ENCODE data around the gene ADGRD1.
"Not testable (repeated sequence)": the region's sequence is repeated elsewhere in the genome, so short reads cannot be mapped to it uniquely, and the experiment has no call there.

Gene ADGRD1

DNA sequence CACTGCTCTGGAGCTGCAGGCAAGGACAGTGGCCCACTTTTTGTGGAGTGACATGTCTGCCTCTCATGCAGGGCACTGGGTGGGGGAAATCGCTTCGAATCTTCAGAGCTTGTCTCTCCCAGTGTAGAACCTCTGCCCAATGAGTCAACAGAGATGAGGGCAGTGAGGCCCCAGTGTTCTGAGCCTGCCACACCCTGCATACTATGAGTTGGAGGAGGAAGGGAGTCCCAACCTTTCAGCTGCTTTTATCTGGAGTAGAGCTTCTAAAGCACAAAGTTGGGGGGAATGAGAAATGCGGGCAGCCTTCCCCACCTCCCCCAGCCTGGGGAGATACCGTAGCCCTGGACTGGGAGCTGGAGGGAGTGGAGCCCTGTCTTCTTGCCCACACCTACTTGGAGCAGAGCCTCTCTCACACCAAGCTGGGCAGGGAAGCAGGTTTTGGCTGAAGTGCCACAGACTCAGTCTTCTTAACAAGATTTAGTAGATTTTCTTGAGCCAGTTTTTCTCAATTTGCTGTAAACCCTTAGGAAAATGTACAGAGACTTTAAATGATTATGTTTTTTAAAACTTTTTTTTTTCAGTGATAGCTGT lies 159.1 kb downstream of the ADGRD1 start:
- no peaks in the 10 kb centered on the region for H3K27me3 ChIP-seq (ENCODE audit: control insufficient read depth in 2 of 2, insufficient read depth in 2 of 2, low read length in 2 of 2)
- no peak overlapping the region for H3K9ac ChIP-seq (ENCODE audit: low read depth in 1 of 2, low read length in 2 of 2)
- H3K36me3 ChIP-seq (ENCODE audit: control insufficient read depth in 2 of 2, insufficient read depth in 2 of 2, low read length in 2 of 2), result no peaks in the 10 kb centered on the region
- H3K27ac ChIP-seq (ENCODE audit: low read depth in 2 of 2, low read length in 2 of 2), result no peak overlapping the region
- no peak overlapping the region for H3K4me3 ChIP-seq (ENCODE audit: low read length in 2 of 2)
- no peaks in the 10 kb centered on the region for H3K4me1 ChIP-seq (ENCODE audit: control insufficient read depth in 2 of 2, insufficient read depth in 2 of 2, low read length in 2 of 2)
- no peaks in the 10 kb centered on the region for H3K9me3 ChIP-seq (ENCODE audit: control insufficient read depth in 2 of 2, low read length in 2 of 2)

DNA sequence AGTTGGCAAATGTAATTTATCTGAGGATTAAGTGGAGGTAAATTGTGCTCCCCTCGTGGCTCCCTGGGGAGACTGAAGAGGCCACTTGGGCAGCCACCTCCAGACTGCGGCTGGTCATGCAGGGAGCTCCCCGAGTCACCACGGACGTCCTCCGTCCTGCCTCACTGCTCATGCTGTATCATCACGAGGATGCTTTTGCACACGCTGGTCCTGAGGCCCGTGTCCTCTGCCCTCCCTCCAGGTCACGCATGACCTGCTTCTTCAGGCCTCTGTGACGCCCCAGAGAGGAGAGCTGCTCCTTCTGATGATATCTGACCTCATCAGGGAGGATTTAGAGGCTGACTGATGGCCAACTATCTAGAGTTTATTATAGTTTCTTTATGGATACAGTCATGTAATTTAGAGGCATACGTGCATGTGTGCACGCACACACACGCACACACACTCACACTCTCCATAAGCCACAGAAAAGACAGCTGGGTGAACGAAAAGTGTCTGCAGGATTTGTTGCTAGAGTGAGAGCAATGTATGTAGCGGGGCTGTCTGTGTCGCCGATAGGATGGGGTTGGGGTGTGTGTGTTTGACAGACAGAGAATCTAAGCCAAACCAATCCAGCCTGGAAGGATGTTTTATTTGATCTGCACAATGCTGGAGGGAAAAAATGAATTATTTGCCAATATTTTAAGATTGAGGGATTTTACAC lies 160.0 kb downstream of the ADGRD1 start:
- Histone ChIP-seq H3K36me3 (ENCODE audit: control insufficient read depth in 2 of 2, insufficient read depth in 2 of 2, low read length in 2 of 2) (no peaks in the 10 kb centered on the region), H3K9me3 (ENCODE audit: control insufficient read depth in 2 of 2, low read length in 2 of 2) (no peaks in the 10 kb centered on the region), H3K9ac (ENCODE audit: low read depth in 1 of 2, low read length in 2 of 2) (no peak overlapping the region), H3K27me3 (ENCODE audit: control insufficient read depth in 2 of 2, insufficient read depth in 2 of 2, low read length in 2 of 2) (no peaks in the 10 kb centered on the region), H3K4me1 (ENCODE audit: control insufficient read depth in 2 of 2, insufficient read depth in 2 of 2, low read length in 2 of 2) (no peaks in the 10 kb centered on the region), H3K4me3 (ENCODE audit: low read length in 2 of 2) (no peak overlapping the region), H3K27ac (ENCODE audit: low read depth in 2 of 2, low read length in 2 of 2) (no peak overlapping the region)

DNA sequence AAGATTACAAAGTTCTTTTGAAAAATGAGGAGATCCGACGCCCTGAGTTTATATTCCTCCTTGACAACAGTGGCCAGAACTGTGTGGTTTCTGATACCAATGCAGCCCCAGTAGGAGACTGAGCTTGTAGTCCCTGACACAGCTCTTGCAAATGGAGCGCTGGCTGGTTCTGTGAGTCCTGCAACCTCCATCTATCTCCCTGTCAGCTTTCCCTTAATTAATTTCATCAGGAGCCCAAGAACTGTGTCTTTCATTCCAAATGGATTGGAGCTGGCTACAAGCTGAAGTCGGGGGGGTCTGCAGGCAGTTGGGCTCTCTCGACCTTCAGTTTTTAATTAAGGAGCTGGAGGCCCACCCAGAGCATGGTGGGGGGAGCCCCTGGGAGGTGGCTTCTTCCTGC lies 160.6 kb downstream of the ADGRD1 start:
- H3K27ac ChIP-seq (ENCODE audit: low read depth in 2 of 2, low read length in 2 of 2), result no peak overlapping the region
- no peak overlapping the region for H3K9ac ChIP-seq (ENCODE audit: low read depth in 1 of 2, low read length in 2 of 2)
- H3K36me3 ChIP-seq (ENCODE audit: control insufficient read depth in 2 of 2, insufficient read depth in 2 of 2, low read length in 2 of 2), result no peaks in the 10 kb centered on the region
- H3K9me3 ChIP-seq (ENCODE audit: control insufficient read depth in 2 of 2, low read length in 2 of 2), result no peaks in the 10 kb centered on the region
- H3K4me3 ChIP-seq (ENCODE audit: low read length in 2 of 2), result no peak overlapping the region
- H3K4me1 ChIP-seq (ENCODE audit: control insufficient read depth in 2 of 2, insufficient read depth in 2 of 2, low read length in 2 of 2), result no peaks in the 10 kb centered on the region
- no peaks in the 10 kb centered on the region for H3K27me3 ChIP-seq (ENCODE audit: control insufficient read depth in 2 of 2, insufficient read depth in 2 of 2, low read length in 2 of 2)

- H3K36me3 ChIP-seq (ENCODE audit: control insufficient read depth in 2 of 2, insufficient read depth in 2 of 2, low read length in 2 of 2), result no peaks in the 10 kb centered on the region
- H3K9ac ChIP-seq (ENCODE audit: low read depth in 1 of 2, low read length in 2 of 2), result no peak overlapping the region
- no peaks in the 10 kb centered on the region for H3K4me1 ChIP-seq (ENCODE audit: control insufficient read depth in 2 of 2, insufficient read depth in 2 of 2, low read length in 2 of 2)
- no peak overlapping the region for H3K4me3 ChIP-seq (ENCODE audit: low read length in 2 of 2)
- no peaks in the 10 kb centered on the region for H3K9me3 ChIP-seq (ENCODE audit: control insufficient read depth in 2 of 2, low read length in 2 of 2)
- no peaks in the 10 kb centered on the region for H3K27me3 ChIP-seq (ENCODE audit: control insufficient read depth in 2 of 2, insufficient read depth in 2 of 2, low read length in 2 of 2)
- no peak overlapping the region for H3K27ac ChIP-seq (ENCODE audit: low read depth in 2 of 2, low read length in 2 of 2)
Observed at GRCh38 chr12:131114942-131115584, 161.4 kb downstream of the ADGRD1 start.

DNA sequence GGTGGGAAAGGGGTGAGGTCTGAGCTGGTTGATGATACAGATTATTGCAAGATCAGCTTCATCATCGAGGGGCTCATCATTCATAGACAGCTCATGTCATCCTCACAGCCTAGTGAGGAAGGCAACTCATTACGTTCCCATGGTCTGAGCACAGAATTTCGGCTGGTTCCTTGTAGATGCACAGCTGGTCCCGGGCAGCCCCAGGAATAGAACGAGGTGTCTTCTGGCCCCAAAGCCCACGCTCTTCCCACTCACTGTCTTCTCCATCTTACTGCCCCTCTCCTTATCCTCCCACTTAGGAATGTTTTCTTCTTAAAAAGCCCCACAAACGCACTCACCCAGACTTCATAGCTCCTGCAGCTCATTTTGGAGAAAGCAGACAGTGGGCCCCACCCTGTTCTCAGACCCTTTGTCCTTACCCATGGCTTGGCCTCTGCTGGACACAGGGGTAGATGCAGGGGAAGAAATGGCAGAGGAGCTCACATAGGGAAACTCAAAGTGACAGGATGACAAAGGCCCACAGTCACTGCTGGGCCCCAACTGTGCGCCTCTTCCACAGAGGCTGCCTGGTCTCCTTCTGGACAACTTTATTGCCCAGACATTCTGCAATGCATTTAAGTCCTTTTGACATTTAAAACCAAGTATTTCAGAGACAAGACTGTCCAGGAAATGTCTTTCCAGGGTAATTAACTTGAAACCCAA lies 162.2 kb downstream of the ADGRD1 start:
- Histone ChIP-seq H3K36me3 (ENCODE audit: control insufficient read depth in 2 of 2, insufficient read depth in 2 of 2, low read length in 2 of 2) (no peaks in the 10 kb centered on the region), H3K27ac (ENCODE audit: low read depth in 2 of 2, low read length in 2 of 2) (no peak overlapping the region), H3K27me3 (ENCODE audit: control insufficient read depth in 2 of 2, insufficient read depth in 2 of 2, low read length in 2 of 2) (no peaks in the 10 kb centered on the region), H3K4me3 (ENCODE audit: low read length in 2 of 2) (no peak overlapping the region), H3K9ac (ENCODE audit: low read depth in 1 of 2, low read length in 2 of 2) (no peak overlapping the region), H3K4me1 (ENCODE audit: control insufficient read depth in 2 of 2, insufficient read depth in 2 of 2, low read length in 2 of 2) (no peaks in the 10 kb centered on the region), H3K9me3 (ENCODE audit: control insufficient read depth in 2 of 2, low read length in 2 of 2) (no peaks in the 10 kb centered on the region)

- no peak overlapping the region for H3K4me3 ChIP-seq (ENCODE audit: low read length in 2 of 2)
- H3K9ac ChIP-seq (ENCODE audit: low read depth in 1 of 2, low read length in 2 of 2), result no peak overlapping the region
- H3K4me1 ChIP-seq (ENCODE audit: control insufficient read depth in 2 of 2, insufficient read depth in 2 of 2, low read length in 2 of 2), result no peaks in the 10 kb centered on the region
- H3K27me3 ChIP-seq (ENCODE audit: control insufficient read depth in 2 of 2, insufficient read depth in 2 of 2, low read length in 2 of 2), result no peaks in the 10 kb centered on the region
- H3K9me3 ChIP-seq (ENCODE audit: control insufficient read depth in 2 of 2, low read length in 2 of 2), result no peaks in the 10 kb centered on the region
- H3K36me3 ChIP-seq (ENCODE audit: control insufficient read depth in 2 of 2, insufficient read depth in 2 of 2, low read length in 2 of 2), result no peaks in the 10 kb centered on the region
- no peak overlapping the region for H3K27ac ChIP-seq (ENCODE audit: low read depth in 2 of 2, low read length in 2 of 2)
Observed at GRCh38 chr12:131116468-131117117, 162.9 kb downstream of the ADGRD1 start.

GRCh38 chr12:131117438-131118245 lies 163.9 kb downstream of the ADGRD1 start:
- H3K36me3 ChIP-seq (ENCODE audit: control insufficient read depth in 2 of 2, insufficient read depth in 2 of 2, low read length in 2 of 2), result no peaks in the 10 kb centered on the region
- H3K27ac ChIP-seq (ENCODE audit: low read depth in 2 of 2, low read length in 2 of 2), result no peak overlapping the region

DNA sequence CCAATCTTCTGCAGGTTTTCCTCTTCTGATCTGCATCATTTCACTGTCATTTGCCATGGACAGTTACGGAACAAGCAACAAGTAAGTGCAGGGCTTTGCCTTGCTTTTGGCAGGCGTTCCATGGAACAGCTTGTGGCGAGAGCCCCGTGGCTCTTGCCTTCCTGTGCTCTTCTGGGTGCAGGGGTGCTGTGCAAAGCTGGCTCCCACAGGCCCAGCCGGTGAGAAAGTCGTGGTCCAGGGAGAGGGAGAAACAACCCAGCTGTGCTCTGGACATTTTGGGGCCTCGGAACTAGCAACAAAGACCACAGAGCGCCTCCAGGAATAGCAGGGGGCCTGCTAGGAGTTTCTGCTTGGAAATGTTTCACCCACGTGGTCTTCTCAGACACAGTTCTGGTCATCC lies 164.7 kb downstream of the ADGRD1 start:
- Histone ChIP-seq H3K9ac (ENCODE audit: low read depth in 1 of 2, low read length in 2 of 2) (no peak overlapping the region), H3K27ac (ENCODE audit: low read depth in 2 of 2, low read length in 2 of 2) (no peak overlapping the region), H3K36me3 (ENCODE audit: control insufficient read depth in 2 of 2, insufficient read depth in 2 of 2, low read length in 2 of 2) (no peaks in the 10 kb centered on the region), H3K4me1 (ENCODE audit: control insufficient read depth in 2 of 2, insufficient read depth in 2 of 2, low read length in 2 of 2) (no peaks in the 10 kb centered on the region), H3K27me3 (ENCODE audit: control insufficient read depth in 2 of 2, insufficient read depth in 2 of 2, low read length in 2 of 2) (no peaks in the 10 kb centered on the region), H3K9me3 (ENCODE audit: control insufficient read depth in 2 of 2, low read length in 2 of 2) (no peaks in the 10 kb centered on the region), H3K4me3 (ENCODE audit: low read length in 2 of 2) (no peak overlapping the region)

More at GRCh38 chr12:131117438-131118245, 163.9 kb downstream of the ADGRD1 start:
- H3K4me3 ChIP-seq (ENCODE audit: low read length in 2 of 2), result no peak overlapping the region
- H3K9me3 ChIP-seq (ENCODE audit: control insufficient read depth in 2 of 2, low read length in 2 of 2), result no peaks in the 10 kb centered on the region
- no peak overlapping the region for H3K9ac ChIP-seq (ENCODE audit: low read depth in 1 of 2, low read length in 2 of 2)
- H3K27me3 ChIP-seq (ENCODE audit: control insufficient read depth in 2 of 2, insufficient read depth in 2 of 2, low read length in 2 of 2), result no peaks in the 10 kb centered on the region
- no peaks in the 10 kb centered on the region for H3K4me1 ChIP-seq (ENCODE audit: control insufficient read depth in 2 of 2, insufficient read depth in 2 of 2, low read length in 2 of 2)

- H3K9ac ChIP-seq (ENCODE audit: low read depth in 1 of 2, low read length in 2 of 2); H3K4me3 ChIP-seq (ENCODE audit: low read length in 2 of 2); H3K36me3 ChIP-seq (ENCODE audit: control insufficient read depth in 2 of 2, insufficient read depth in 2 of 2, low read length in 2 of 2); H3K9me3 ChIP-seq (ENCODE audit: control insufficient read depth in 2 of 2, low read length in 2 of 2); H3K27me3 ChIP-seq (ENCODE audit: control insufficient read depth in 2 of 2, insufficient read depth in 2 of 2, low read length in 2 of 2); H3K4me1 ChIP-seq (ENCODE audit: control insufficient read depth in 2 of 2, insufficient read depth in 2 of 2, low read length in 2 of 2); H3K27ac ChIP-seq (ENCODE audit: low read depth in 2 of 2, low read length in 2 of 2): not testable (repeated sequence)
Observed at GRCh38 chr12:131119345-131119744, 165.6 kb downstream of the ADGRD1 start.
